Measurements from ENCODE around the gene NCAM1.
"Not testable (repeated sequence)": the region's sequence is repeated elsewhere in the genome, so short reads cannot be mapped to it uniquely, and the experiment has no call there.

Gene NCAM1

DNA sequence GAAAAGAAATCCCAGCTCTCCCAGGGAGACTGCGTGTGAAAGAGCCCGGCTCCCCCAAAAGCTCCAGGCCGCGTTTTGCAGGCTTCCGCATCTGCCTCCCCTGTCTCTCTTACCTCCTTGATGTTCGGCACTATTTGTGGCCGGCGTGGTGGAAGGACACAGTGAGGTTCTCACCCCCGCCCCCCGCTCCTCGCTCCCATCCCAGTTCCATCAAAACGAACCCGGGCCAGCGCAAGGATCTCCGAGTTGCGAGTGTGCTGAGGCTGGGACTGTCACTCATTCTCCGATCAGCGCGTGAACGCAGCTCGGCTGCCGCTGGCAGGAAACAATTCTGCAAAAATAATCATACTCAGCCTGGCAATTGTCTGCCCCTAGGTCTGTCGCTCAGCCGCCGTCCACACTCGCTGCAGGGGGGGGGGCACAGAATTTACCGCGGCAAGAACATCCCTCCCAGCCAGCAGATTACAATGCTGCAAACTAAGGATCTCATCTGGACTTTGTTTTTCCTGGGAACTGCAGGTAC is at the start of gene NCAM1:
Gene NCAM1, plus strand, starts transcription at position 275 of the 523 bp plus-strand sequence.
- ChIA-PET POLR2A (no interaction called here), CTCF (interaction anchor here (0.7 to 1.2 kb wide), 2 partner anchors 18 to 318 kb away, joined by 3 read pairs; no protein-coding TSS in a partner anchor)

DNA sequence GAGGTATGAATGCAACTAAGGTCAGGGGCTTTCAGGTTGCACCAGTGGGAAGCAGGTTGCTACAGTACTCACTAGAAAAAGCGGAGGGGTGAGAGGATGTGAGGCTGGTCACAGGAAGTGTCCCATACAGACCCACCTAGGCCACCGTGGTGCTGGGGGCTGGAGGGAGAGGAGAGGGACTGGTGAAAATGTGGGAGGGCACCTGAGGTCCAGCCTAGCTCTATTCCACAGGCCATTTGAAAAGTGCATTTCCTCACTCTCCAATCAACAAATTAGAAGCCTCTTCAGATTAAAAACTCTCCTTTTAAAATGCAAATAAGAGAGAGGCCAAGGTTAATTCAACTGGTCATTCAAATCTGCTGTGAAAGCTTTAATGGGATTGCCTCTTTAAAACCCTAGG is 38.6 kb upstream of the NCAM1 start:
- ChIA-PET POLR2A (no interaction called here), CTCF (no interaction called here)
- TF ChIP-seq FOXA1 (IDR thresholded peaks at IDR 0.05) (no peak), HDGF (IDR thresholded peaks at IDR 0.05; ENCODE audit: borderline replicate concordance) (no peak), ELF4 (IDR thresholded peaks at IDR 0.05) (no peak), NFRKB (IDR thresholded peaks at IDR 0.05) (no peak), SUZ12 (IDR thresholded peaks at IDR 0.05) (no peak), TARDBP (IDR thresholded peaks at IDR 0.05) (no peak), FOXK2 (IDR thresholded peaks at IDR 0.05) (no peak), ARNT (IDR thresholded peaks at IDR 0.05) (no peak), LEF1 (IDR thresholded peaks at IDR 0.05; ENCODE audit: borderline replicate concordance) (no peak), ZNF384 (IDR thresholded peaks at IDR 0.05) (no peak), CTBP1 (IDR thresholded peaks at IDR 0.05; ENCODE audit: borderline replicate concordance) (no peak), L3MBTL2 (conservative IDR thresholded peaks at IDR 0.05) (no peak)
- TF ChIP-seq, protein P1, sequence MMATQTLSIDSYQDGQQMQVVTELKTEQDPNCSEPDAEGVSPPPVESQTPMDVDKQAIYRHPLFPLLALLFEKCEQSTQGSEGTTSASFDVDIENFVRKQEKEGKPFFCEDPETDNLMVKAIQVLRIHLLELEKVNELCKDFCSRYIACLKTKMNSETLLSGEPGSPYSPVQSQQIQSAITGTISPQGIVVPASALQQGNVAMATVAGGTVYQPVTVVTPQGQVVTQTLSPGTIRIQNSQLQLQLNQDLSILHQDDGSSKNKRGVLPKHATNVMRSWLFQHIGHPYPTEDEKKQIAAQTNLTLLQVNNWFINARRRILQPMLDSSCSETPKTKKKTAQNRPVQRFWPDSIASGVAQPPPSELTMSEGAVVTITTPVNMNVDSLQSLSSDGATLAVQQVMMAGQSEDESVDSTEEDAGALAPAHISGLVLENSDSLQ (IDR thresholded peaks at IDR 0.05) = no peak
- no peak for DNase-seq (ENCODE audit: extremely low spot score)

More for the DNA sequence above, at the start of gene NCAM1:
- TF ChIP-seq ZNF384 (IDR thresholded peaks at IDR 0.05) = no peak
- TF ChIP-seq FOXA1 (IDR thresholded peaks at IDR 0.05) = no peak
- TF ChIP-seq BHLHE40 (IDR thresholded peaks at IDR 0.05; ENCODE audit: borderline replicate concordance) = no peak
- no peak for TF ChIP-seq SUZ12 (IDR thresholded peaks at IDR 0.05)
- TF ChIP-seq L3MBTL2 (conservative IDR thresholded peaks at IDR 0.05) = peak; percentile 75
- no peak for TF ChIP-seq LEF1 (IDR thresholded peaks at IDR 0.05; ENCODE audit: borderline replicate concordance)
- no peak for TF ChIP-seq ELF4 (IDR thresholded peaks at IDR 0.05)
- no peak for TF ChIP-seq NFRKB (IDR thresholded peaks at IDR 0.05)
- no peak for TF ChIP-seq HDGF (IDR thresholded peaks at IDR 0.05; ENCODE audit: borderline replicate concordance)
- no peak for TF ChIP-seq ARNT (IDR thresholded peaks at IDR 0.05)
- no peak for TF ChIP-seq FOXK2 (IDR thresholded peaks at IDR 0.05)
- TF ChIP-seq, protein P1 (IDR thresholded peaks at IDR 0.05) = peak; percentile 97
- TF ChIP-seq CTBP1 (IDR thresholded peaks at IDR 0.05; ENCODE audit: borderline replicate concordance) = peak; percentile 62; the same call in 1 of the 2 replicates
- no peak for TF ChIP-seq TARDBP (IDR thresholded peaks at IDR 0.05)
- no peak for TF ChIP-seq SP1 (IDR thresholded peaks at IDR 0.05)
- TF ChIP-seq FOXM1 (IDR thresholded peaks at IDR 0.05; ENCODE audit: borderline replicate concordance) = peak; percentile 76; the same call in 1 of the 2 replicates
- DNase-seq (ENCODE audit: extremely low spot score) = peak; percentile 79

DNA sequence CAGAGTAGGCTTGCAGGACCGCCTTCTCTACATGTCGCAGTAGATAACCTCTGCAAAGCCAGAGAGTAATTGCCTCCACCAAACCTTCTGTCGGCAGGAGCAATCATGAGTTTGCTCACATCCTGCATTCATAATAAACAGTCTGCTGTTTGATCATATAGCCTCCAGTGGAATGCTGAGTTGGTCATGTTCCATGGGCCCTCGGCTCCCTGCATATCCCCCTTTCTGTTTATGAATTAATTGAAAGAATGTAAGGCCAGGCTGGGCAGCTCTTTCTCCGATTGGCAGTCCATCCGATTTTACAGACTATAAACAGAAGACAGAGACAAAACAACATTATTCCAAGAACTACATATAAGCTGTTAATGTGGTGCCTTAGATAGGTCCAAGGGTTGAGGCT is 36.4 kb upstream of the NCAM1 start:
- POLR2A ChIA-PET; CTCF ChIA-PET; DNase-seq (ENCODE audit: extremely low spot score): not testable (repeated sequence)

DNA sequence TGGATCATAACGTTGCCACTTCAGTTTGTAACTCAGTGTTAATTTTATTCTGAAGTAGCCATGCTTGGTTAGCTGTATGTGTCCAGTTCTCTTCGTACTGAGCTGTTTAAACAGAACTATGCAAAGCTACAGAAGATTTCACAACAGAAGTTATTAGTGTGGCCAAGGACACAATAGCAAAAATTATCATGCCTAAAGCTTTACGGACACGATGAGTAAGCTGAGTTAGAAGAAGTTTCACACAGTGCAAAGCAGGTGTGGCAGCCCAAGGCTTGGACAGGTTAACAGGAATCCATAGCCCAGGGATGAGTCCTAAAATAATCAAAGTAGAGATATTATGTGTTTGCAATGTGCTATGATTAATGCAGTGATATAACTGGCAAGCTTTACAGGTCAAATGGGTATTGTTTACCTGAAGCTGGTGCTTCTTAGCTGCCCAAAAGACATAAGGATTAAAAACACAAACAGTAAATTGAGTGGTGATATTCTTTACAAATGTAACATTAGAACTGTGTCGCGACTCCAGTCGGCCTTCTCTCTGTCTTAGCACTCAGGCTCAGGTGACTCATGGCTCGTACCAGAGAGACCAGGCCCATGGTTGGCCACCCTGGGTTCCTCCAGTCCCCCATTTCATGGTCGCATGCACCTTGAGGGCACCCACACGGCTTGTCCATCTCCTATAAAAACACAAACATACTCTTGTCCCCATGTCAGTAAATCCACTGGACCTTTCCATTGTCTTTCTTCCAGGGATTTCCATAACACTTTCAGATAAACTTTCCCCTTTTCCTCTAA is 35.5 kb upstream of the NCAM1 start:
- DNase-seq (ENCODE audit: extremely low spot score) = no peak
- no peak for TF ChIP-seq TARDBP (IDR thresholded peaks at IDR 0.05)
- TF ChIP-seq FOXK2 (IDR thresholded peaks at IDR 0.05) = no peak
- TF ChIP-seq FOXM1 (IDR thresholded peaks at IDR 0.05; ENCODE audit: borderline replicate concordance) = no peak
- TF ChIP-seq CTBP1 (IDR thresholded peaks at IDR 0.05; ENCODE audit: borderline replicate concordance) = no peak
- no peak for TF ChIP-seq BHLHE40 (IDR thresholded peaks at IDR 0.05; ENCODE audit: borderline replicate concordance)
- no peak for TF ChIP-seq FOXA1 (IDR thresholded peaks at IDR 0.05)
- TF ChIP-seq LEF1 (IDR thresholded peaks at IDR 0.05; ENCODE audit: borderline replicate concordance) = no peak
- TF ChIP-seq ZNF384 (IDR thresholded peaks at IDR 0.05) = no peak
- ChIA-PET POLR2A (no interaction called here), CTCF (no interaction called here)

DNA sequence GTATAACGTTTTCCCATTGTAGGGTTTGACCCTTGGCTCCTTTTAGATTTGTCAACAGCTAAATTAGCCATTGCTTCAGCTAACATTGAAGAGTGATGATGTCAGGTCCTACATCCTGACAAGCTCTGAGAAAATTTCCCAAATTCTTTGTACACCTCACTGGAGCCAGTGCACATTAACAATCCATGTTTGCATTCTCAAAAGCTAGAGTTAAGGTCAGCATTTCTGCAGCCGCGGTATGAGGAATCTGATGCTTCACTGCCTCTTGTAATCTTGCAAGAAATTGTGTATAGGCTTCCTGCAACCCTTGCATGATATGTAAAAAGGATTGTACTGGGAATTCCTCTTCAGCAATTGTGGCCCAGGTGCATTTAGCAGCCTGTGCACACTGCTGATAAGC is 33.1 kb upstream of the NCAM1 start:
- TF ChIP-seq HDGF (IDR thresholded peaks at IDR 0.05; ENCODE audit: borderline replicate concordance) (no peak), SP1 (IDR thresholded peaks at IDR 0.05) (no peak), SUZ12 (IDR thresholded peaks at IDR 0.05) (no peak), LEF1 (IDR thresholded peaks at IDR 0.05; ENCODE audit: borderline replicate concordance) (no peak), NFRKB (IDR thresholded peaks at IDR 0.05) (no peak), FOXK2 (IDR thresholded peaks at IDR 0.05) (no peak), L3MBTL2 (conservative IDR thresholded peaks at IDR 0.05) (no peak), TARDBP (IDR thresholded peaks at IDR 0.05) (no peak), ELF4 (IDR thresholded peaks at IDR 0.05) (no peak), FOXA1 (IDR thresholded peaks at IDR 0.05) (no peak), CTBP1 (IDR thresholded peaks at IDR 0.05; ENCODE audit: borderline replicate concordance) (no peak), ARNT (IDR thresholded peaks at IDR 0.05) (no peak), BHLHE40 (IDR thresholded peaks at IDR 0.05; ENCODE audit: borderline replicate concordance) (no peak), ZNF384 (IDR thresholded peaks at IDR 0.05) (no peak)
- TF ChIP-seq, protein P1 (IDR thresholded peaks at IDR 0.05) = no peak
- CTCF ChIA-PET = no interaction called here
- POLR2A ChIA-PET = no interaction called here
- no peak for DNase-seq (ENCODE audit: extremely low spot score)

DNA sequence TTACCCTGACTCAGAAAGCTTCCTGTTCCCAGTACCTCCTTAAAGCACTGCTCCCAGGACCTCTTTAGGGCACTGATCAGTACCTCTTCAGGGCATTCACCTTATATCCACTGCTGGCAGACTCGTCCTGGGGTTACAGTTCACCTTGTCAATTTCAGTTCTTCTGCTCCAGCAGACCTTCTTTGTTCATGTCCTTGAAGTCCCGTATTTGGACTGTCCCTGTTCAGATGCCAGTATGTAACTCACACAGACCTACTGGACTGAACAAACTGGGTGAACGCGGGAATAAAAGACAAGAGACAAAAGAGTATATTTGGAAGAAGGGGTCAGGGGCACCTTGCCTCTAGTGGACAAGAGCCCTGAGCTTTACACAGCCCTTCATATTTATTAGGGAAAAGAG is 31.8 kb upstream of the NCAM1 start:
- ChIA-PET CTCF (interaction anchor here (0.6 kb wide), 1 partner anchor 144 kb away, joined by 4 read pairs; no protein-coding TSS in a partner anchor), POLR2A (no interaction called here)
- DNase-seq (ENCODE audit: extremely low spot score) = no peak
- TF ChIP-seq SP1 (IDR thresholded peaks at IDR 0.05) = no peak
- no peak for TF ChIP-seq LEF1 (IDR thresholded peaks at IDR 0.05; ENCODE audit: borderline replicate concordance)
- TF ChIP-seq ELF4 (IDR thresholded peaks at IDR 0.05) = no peak
- no peak for TF ChIP-seq FOXA1 (IDR thresholded peaks at IDR 0.05)
- TF ChIP-seq HDGF (IDR thresholded peaks at IDR 0.05; ENCODE audit: borderline replicate concordance) = no peak
- TF ChIP-seq TARDBP (IDR thresholded peaks at IDR 0.05) = no peak
- no peak for TF ChIP-seq CTBP1 (IDR thresholded peaks at IDR 0.05; ENCODE audit: borderline replicate concordance)
- TF ChIP-seq BHLHE40 (IDR thresholded peaks at IDR 0.05; ENCODE audit: borderline replicate concordance) = no peak
- TF ChIP-seq ARNT (IDR thresholded peaks at IDR 0.05) = no peak
- TF ChIP-seq SUZ12 (IDR thresholded peaks at IDR 0.05) = no peak
- no peak for TF ChIP-seq ZNF384 (IDR thresholded peaks at IDR 0.05)
- TF ChIP-seq, protein P1 (IDR thresholded peaks at IDR 0.05) = no peak
- no peak for TF ChIP-seq FOXK2 (IDR thresholded peaks at IDR 0.05)
- no peak for TF ChIP-seq NFRKB (IDR thresholded peaks at IDR 0.05)
- TF ChIP-seq FOXM1 (IDR thresholded peaks at IDR 0.05; ENCODE audit: borderline replicate concordance) = no peak
- no peak for TF ChIP-seq L3MBTL2 (conservative IDR thresholded peaks at IDR 0.05)
